ENCODE results near the gene GPBP1.

GPBP1 gene

GRCh38 chr5:57207681-57208080 lies 33.8 kb downstream of the GPBP1 start:
- Histone ChIP-seq H3K36me3 (ENCODE audit: low read depth) (peaks cover 4% of the 10 kb centered on the region; the same call in 1 of the 2 replicates), H3K4me3 (ENCODE audit: severe bottlenecking) (no peak overlapping the region), H3K4me1 (ENCODE audit: insufficient read depth, poor library complexity, severe bottlenecking) (peaks cover 22% of the 10 kb centered on the region), H3K27ac (ENCODE audit: poor library complexity, severe bottlenecking) (no peak overlapping the region), H3K9me3 (ENCODE audit: severe bottlenecking) (no peaks in the 10 kb centered on the region), H3K27me3 (ENCODE audit: insufficient read depth, poor library complexity, severe bottlenecking) (no peaks in the 10 kb centered on the region)
- ATAC-seq (ENCODE audit: low read depth) (no peak), DNase-seq (ENCODE audit: low spot score) (no peak)
- no peak for TF ChIP-seq CTCF (IDR thresholded peaks at IDR 0.05; ENCODE audit: poor library complexity, severe bottlenecking)

- Histone ChIP-seq H3K4me3 (ENCODE audit: severe bottlenecking) (no peak overlapping the region), H3K9me3 (ENCODE audit: severe bottlenecking) (no peaks in the 10 kb centered on the region), H3K27me3 (ENCODE audit: insufficient read depth, poor library complexity, severe bottlenecking) (no peaks in the 10 kb centered on the region), H3K4me1 (ENCODE audit: insufficient read depth, poor library complexity, severe bottlenecking) (peaks cover 16% of the 10 kb centered on the region), H3K27ac (ENCODE audit: poor library complexity, severe bottlenecking) (no peak overlapping the region), H3K36me3 (ENCODE audit: low read depth) (peaks cover 12% of the 10 kb centered on the region)
- DNase-seq (ENCODE audit: low spot score), result no peak
- ATAC-seq (ENCODE audit: low read depth), result peak; percentile 71
- no peak for TF ChIP-seq CTCF (IDR thresholded peaks at IDR 0.05; ENCODE audit: poor library complexity, severe bottlenecking)
Observed at GRCh38 chr5:57209316-57210040, 35.6 kb downstream of the GPBP1 start.

GRCh38 chr5:57210633-57211032 lies 36.8 kb downstream of the GPBP1 start:
- ATAC-seq (ENCODE audit: low read depth), result no peak

GRCh38 chr5:57211039-57211438 lies 37.2 kb downstream of the GPBP1 start:
- H3K27me3 ChIP-seq (ENCODE audit: insufficient read depth, poor library complexity, severe bottlenecking), result no peaks in the 10 kb centered on the region
- peaks cover 20% of the 10 kb centered on the region for H3K4me1 ChIP-seq (ENCODE audit: insufficient read depth, poor library complexity, severe bottlenecking)
- no peak overlapping the region for H3K4me3 ChIP-seq (ENCODE audit: severe bottlenecking)
- H3K9me3 ChIP-seq (ENCODE audit: severe bottlenecking), result no peaks in the 10 kb centered on the region
- DNase-seq (ENCODE audit: low spot score), result no peak
- peaks cover 23% of the 10 kb centered on the region for H3K36me3 ChIP-seq (ENCODE audit: low read depth)
- ATAC-seq (ENCODE audit: low read depth), result no peak
- TF ChIP-seq CTCF (IDR thresholded peaks at IDR 0.05; ENCODE audit: poor library complexity, severe bottlenecking), result no peak
- no peak overlapping the region for H3K27ac ChIP-seq (ENCODE audit: poor library complexity, severe bottlenecking)

More at GRCh38 chr5:57210633-57211032, 36.8 kb downstream of the GPBP1 start:
- Histone ChIP-seq H3K9me3 (ENCODE audit: severe bottlenecking) (no peaks in the 10 kb centered on the region), H3K4me3 (ENCODE audit: severe bottlenecking) (no peak overlapping the region), H3K27me3 (ENCODE audit: insufficient read depth, poor library complexity, severe bottlenecking) (no peaks in the 10 kb centered on the region), H3K4me1 (ENCODE audit: insufficient read depth, poor library complexity, severe bottlenecking) (peaks cover 16% of the 10 kb centered on the region), H3K36me3 (ENCODE audit: low read depth) (peaks cover 22% of the 10 kb centered on the region), H3K27ac (ENCODE audit: poor library complexity, severe bottlenecking) (no peak overlapping the region)
- DNase-seq (ENCODE audit: low spot score), result no peak
- no peak for TF ChIP-seq CTCF (IDR thresholded peaks at IDR 0.05; ENCODE audit: poor library complexity, severe bottlenecking)

GRCh38 chr5:57215629-57216195 lies 41.9 kb downstream of the GPBP1 start:
- no peak for TF ChIP-seq CTCF (IDR thresholded peaks at IDR 0.05; ENCODE audit: poor library complexity, severe bottlenecking)
- peak overlapping the region; percentile 68 for H3K27ac ChIP-seq (ENCODE audit: poor library complexity, severe bottlenecking)
- H3K36me3 ChIP-seq (ENCODE audit: low read depth), result peaks cover 46% of the 10 kb centered on the region
- no peaks in the 10 kb centered on the region for H3K9me3 ChIP-seq (ENCODE audit: severe bottlenecking)
- no peaks in the 10 kb centered on the region for H3K27me3 ChIP-seq (ENCODE audit: insufficient read depth, poor library complexity, severe bottlenecking)
- peaks cover 31% of the 10 kb centered on the region for H3K4me1 ChIP-seq (ENCODE audit: insufficient read depth, poor library complexity, severe bottlenecking)
- ATAC-seq (ENCODE audit: low read depth) (peak; percentile 50), DNase-seq (ENCODE audit: low spot score) (no peak)
- H3K4me3 ChIP-seq (ENCODE audit: severe bottlenecking), result no peak overlapping the region

Data from RWPE2 (cell line).